ENCODE measurements around the gene TRIM15.
A peak's percentile ranks its signal among the peaks of the same experiment; 100 is the strongest.
"Not testable (repeated sequence)": the region's sequence is repeated elsewhere in the genome, so short reads cannot be mapped to it uniquely, and the experiment has no call there.

Gene TRIM15

GRCh38 chr6:30200551-30201281 is 37.4 kb downstream of the TRIM15 start:
- no peak for DNase-seq

- DNase-seq: no peak
Observed at GRCh38 chr6:30202366-30202765, 39.0 kb downstream of the TRIM15 start.

GRCh38 chr6:30204116-30204515 is 40.8 kb downstream of the TRIM15 start:
- no peak for DNase-seq

DNA sequence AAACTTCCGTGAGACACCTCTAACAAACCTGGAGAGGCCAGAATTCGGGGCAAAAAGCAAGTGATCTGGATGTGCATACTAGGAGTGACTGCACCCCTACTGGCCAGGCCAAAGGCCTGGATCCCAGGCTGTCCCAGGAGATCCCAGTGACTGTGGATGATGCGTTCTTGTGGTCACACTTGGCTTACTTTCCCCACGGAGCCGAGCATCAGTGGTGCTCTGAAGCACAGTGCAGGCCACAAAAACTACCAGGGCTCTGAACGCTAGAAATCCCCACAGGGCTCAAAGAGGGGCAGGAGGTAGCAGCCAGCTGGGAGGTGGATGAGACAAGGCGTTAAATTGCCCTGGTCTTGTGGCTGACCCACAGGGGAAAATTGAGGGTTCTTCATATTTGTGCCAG is 42.8 kb downstream of the TRIM15 start:
- no peak for DNase-seq

DNA sequence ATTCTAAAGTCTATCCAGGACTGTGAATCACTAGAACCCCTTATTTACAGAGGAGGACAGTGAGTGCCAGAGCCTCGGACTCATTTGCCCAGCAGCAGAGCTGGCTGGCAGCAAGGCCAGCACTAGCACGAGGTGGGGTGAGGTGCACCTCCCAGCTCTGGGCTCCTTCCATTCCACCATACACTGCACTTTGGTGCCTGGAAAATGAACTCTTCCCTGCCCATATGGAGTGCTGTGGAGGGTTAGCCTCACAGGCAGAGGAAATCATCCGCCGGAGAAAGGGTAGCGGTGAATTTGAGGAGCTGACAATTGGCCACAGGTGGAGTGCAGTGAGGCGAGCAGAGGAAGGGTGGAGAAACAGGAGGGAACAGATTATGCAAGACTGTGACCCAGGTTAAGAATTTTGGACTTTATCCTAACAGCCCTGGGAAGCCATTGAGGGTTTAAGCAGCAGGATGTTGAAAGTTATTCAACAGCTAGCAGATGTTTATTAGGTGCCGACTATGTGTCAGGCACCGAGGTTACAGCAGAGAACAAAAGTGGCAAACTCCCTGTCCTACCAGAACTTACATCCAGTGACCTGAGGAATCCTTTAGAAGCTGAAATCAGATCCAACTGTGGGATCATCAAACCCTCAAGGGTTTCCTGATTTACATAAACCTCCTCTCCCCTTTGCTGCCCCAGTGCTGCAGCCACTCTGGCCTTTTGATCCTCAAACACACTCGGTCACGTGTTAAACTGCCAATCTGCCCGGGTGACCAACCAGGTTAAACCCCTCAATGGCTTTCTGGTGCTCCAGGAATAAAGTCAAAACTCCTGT is 43.7 kb downstream of the TRIM15 start:
- no peak for DNase-seq

GRCh38 chr6:30207619-30208295 is 44.4 kb downstream of the TRIM15 start:
- peak; percentile 36 for DNase-seq

GRCh38 chr6:30211306-30211705 is 48.0 kb downstream of the TRIM15 start:
- DNase-seq: no peak

- no peak for DNase-seq
Observed at GRCh38 chr6:30211899-30212298, 48.6 kb downstream of the TRIM15 start.

DNA sequence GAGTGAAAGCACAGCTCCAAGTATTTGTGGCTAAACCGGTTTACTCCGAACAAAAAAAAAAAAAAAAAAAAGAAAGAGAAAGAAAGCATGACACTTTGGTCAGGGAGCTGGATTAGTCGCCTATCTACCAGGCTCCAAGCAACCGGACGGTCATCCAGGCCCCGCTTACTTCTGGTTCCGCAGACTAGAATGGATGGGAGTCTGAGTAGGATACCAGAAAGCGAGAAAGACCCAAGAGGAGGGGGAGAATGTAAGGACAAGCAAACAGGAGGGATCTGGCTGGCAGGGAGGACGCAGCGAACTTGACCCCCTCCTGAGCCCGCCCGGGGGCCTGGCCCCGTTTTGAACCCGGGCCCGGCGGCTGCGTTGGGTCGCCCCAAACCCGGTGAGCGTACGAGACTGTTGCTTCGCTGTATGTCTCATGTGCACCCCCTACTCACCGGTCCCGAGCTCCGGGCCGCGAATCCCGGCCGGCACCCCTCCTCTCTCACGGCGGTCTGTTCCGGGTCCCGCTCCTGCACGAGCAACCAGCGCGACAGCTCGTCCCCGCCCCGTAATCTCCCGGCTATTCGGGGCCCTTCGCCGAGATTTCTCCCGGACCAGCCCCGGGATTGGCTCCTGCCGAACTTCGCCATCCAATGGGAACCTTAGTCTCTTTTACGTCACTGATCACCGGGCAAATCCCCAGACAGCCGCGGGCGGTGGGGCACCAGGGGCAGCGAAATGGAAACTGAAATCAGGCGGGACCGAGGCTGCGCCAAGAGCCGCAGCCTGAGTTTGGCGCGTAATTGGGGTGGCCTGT is 49.7 kb downstream of the TRIM15 start, which contains the start of gene TRIM26:
TSS of gene TRIM26 (minus strand) at position 542 of the 802 bp plus-strand sequence. CDS start 14,303 bp downstream, outside the sequence.
- DNase-seq: peak; percentile 99

GRCh38 chr6:30213667-30213956 is 50.3 kb downstream of the TRIM15 start:
- DNase-seq: no peak

- peak; percentile 90 for DNase-seq
Observed at GRCh38 chr6:30213957-30214656, 50.8 kb downstream of the TRIM15 start.

GRCh38 chr6:30214657-30214982 is 51.3 kb downstream of the TRIM15 start:
- no peak for DNase-seq

GRCh38 chr6:30216096-30216495 is 52.8 kb downstream of the TRIM15 start:
- no peak for DNase-seq

- peak; percentile 37 for DNase-seq
Observed at GRCh38 chr6:30219244-30219643, 55.9 kb downstream of the TRIM15 start.

- not testable (repeated sequence) for DNase-seq
Observed at GRCh38 chr6:30221395-30221794, 58.0 kb downstream of the TRIM15 start.

DNA sequence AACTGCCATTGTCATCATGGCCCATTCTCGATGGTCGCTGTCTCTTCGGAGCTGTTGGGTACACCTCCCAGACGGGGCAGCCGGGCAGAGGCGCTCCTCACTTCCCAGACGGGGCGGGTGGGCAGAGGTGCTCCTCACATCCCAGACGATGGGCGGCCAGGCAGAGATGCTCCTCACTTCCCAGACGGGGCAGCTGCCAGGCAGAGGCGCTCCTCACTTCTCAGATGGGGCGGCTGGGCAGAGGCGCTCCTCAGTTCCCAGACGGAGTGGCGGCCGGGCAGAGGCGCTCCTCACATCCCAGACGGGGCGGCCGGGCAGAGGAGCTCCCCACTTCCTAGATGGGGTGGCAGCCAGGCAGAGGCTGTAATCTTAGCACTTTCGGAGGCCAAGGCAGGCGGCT is 58.6 kb downstream of the TRIM15 start:
- not testable (repeated sequence) for DNase-seq

Measured in right hindlimb (tissue), 1 donor.